ENCODE measurements around the gene TCFL5.

Gene TCFL5

DNA sequence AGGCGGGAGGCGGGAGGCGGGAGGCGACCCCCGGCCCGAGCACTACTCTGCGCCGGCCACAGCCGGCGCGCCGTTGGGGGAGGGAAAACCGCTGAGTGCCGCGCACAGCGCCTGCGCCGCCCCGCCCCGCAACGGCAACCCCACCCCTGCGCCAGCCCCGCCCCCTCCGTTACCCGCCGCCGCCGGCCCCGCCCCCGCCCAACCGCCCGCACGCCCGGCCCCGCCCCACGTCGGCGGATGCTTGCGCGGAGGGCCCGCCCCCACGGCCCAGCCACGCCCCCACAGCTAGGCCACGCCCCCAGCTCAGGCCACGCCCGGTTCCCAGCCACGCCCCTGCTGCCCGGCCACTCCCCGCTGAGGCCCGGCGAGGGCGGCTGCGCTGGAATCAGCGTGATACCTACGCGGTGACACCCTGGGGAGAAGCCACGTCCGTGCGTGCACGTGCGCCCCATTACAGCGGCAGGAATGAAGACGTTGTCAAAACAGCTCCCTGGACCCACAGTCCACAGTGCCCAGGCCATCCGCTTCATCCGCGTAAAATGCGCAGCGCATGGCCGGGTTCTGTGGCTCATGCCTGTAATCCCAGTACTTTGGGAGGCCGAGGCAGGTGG is at the start of gene TCFL5:
Gene TCFL5, minus strand, starts transcription at position 97 of the 611 bp plus-strand sequence. CDS start 152 bp downstream, outside the sequence.
- DNase-seq, result peak; percentile 88

DNA sequence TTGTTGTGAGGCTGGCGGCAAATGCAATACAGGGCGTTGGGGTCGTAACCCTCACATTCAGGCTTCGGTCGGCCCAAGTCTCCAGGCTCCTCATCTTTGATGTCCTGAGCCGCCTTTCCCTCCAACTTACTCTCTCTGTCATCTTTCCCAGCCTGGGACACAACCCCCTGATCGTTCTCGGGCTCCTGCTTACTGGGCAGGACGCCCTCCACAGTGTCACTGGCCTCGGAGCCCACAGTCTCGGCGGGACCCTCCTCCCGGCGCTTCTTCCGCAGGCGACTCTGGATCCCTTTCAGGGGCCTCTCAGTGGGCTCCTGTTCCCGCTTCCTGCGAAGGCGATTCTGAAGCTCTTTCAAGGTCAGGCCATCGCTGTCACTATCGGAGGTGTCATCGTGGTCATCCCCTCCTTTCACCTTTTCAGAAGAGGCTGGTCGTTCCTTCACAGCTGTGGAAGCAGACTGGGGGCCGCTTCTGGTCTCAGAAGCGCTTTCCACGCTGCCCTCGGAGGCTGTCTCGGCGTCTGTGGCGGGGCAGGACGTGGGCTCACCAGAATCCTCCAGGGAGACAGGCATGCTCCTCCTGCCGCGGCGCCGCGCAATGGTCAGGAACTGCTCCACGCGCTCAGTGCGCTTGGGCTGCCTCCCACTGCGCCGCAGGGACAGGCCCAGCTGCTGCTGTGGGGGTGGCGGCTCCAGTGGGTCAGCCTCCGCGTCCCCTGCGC is 49.3 kb upstream of the TCFL5 start:
- no peak for DNase-seq

DNA sequence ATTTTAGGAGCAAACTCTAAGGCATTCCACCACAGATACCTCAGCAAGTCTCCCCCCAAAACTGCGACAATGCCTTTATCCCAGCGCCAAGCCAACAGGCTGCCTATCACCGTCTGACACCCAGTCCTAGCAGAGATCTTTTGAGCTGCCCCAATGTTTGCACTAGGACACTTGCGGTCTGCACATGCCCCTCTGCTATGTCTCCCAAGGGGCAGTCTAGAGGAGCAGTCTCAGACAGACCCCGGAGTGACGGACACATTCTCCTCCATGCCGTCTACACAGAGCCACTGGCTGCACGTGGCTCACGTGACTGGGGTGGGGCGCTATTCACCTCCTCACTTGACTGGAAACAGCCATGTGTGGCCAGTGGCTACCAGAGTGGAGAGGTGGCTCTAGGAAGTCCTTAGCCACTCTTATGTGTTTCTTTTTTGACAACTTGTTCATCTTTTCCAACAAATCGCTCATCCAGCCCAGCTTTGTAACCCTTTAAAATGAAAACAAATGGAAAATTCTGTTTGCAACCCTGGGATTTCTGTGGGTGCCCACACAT is 48.7 kb upstream of the TCFL5 start:
- no peak for DNase-seq

DNA sequence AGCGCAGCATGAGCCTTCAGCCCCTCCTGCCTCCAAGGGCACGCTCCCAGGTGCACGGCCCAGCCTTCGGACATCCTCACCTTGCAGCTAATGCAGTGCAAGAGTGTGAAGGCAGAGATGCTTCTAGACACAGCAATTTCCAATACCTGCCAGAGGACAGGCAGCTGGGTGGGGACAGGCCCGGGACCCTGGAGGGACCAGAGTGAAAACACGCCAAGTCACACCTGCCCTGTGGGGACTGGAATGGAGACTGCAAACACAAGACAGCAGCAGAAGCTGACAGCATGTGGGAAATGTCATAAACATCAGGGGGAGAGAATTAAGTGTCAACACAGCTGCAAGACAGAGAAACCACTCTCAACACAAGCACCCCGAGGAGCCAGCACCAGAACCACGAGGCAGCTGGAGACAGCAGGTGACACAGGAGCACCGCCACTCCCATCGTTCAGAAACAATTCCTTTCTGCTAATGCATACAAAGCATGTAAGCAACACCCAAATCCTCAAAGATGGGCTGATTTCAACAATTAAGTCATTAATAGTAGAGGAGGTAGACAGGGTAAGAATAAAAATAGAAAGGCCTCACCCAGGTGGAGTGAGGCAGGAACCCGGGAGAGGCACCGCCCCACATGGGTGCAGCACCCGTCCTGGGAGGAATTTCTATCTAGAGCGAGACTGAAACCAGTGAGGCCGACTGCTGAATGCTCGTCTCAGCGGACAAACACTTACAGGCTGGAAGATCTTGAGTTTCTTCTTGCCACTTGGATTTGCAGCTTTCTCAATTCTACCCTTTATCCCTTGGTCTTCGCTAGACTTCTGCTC is 47.6 kb upstream of the TCFL5 start:
- no peak for DNase-seq

DNA sequence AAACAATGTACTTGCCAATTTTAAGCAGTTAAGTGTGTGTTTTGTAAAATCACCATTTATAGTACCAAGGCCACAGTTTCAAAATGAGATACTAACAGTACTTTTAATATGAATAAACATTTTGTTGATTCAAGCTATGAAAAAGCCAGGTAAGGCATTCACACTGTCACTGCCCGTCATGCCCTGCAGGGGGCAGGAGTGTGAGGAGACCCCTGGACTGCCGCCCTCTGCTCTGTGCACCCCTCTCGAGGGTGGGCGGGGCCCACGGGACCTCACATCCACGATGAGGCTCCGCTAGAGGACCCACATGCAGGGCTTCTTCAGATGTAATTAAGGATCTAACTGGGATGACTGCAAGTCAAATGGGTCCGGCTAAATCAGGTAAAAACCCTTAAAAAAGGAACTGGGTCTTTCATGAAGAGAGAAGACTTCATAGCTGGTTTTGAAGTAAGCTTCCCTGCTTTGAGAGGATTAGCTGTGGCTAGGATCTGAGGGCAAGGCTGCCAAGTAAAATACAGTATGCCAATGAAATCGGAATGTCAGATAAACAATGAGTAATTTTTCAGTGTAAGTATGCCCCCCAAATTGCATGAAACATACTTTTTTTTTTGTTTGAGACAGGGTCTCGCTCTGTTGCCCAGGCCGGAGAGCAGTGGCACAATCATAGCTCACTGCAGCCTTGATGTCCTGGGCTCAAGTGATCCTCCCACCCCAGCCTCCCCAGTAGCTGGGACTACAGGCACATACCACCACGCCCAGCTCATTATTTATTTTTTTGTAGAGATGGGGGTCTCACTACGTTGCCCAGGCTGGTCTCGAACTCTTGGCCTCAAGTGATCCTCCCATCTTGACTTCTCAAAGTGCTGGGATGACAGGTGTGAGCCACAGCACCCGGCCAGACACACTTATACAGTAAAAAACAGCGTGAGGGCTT is 46.0 kb upstream of the TCFL5 start:
- DNase-seq, result peak; percentile 19

DNA sequence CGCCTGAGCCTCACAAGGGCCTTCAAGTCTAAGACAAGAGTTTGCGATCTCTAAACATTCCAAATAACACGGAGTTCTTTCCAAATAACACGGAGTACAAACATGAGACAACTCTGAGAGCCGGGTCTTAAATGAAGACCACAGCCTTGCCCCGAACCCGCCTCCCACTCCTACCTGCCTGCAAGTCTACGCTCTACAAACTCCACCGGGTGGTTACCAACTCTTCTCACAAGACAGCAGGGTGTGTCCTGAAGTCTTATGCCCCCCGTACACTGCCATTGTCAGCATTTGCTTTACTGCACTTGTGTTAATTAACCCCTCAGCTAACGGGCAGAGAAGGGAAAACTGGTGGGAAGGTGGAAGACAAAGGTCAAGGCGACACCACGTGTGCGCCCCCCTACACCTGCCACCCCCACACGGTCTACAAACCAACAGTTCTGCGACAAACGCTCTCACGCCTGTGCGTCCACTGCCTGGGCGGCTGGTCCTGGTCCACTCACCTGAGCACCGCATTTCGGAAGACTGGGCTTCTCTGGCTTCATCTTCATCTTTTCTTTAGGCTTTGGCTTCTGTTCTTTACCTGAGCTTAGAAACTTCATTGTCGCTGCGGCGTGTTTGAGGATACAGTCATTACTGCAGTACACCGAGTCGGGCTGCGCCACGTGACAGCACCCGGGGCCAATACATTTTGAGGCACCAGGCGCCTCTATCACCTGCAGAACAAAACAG is 45.2 kb upstream of the TCFL5 start:
- no peak for DNase-seq

DNA sequence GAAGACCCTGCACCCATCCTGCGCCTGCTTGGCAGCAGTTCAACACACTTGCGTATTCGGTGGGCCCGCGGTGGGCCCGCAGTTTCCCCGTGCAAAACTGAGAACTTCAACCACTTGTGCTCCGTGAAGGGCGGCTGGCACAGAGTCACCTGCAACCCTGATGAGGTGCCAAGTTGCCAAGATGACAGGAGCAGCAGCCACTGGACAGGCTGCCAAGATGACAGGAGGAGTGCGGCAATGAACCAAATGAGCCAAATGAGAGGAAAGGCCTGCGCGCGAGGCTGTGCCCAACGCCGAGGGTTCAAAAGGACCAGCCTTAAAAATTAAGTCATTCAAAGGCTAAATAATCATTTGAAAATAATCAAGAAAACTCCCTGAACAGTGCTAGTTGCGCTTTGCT is 44.6 kb upstream of the TCFL5 start:
- DNase-seq, result no peak

DNA sequence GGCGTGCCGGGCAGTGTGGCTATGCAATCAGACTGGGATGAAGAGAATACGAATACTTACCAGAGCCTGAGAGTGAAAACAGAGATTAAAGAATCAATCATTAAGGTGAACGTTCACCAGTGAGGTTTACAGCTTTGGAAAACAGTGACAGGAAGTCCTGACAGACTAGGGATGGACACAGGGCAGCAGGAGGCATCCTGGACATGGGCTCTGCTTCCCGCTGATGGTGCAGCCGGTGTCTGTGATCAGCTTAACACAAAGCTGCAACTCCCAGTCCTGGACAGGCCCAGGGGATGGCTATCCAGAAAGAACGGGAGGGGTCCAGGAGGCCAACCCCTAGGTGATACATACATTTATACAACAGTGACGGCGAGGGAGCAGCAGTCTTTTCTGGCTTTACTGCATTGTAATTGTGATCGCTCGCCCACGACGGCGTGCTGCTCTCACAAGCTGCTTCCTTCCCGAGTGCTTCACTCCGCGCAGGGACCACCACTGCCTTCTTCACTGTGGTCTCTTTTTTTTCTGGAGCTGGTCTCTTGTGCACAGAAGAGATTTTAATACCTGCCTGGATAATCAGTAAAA is 44.0 kb upstream of the TCFL5 start:
- no peak for DNase-seq

DNA sequence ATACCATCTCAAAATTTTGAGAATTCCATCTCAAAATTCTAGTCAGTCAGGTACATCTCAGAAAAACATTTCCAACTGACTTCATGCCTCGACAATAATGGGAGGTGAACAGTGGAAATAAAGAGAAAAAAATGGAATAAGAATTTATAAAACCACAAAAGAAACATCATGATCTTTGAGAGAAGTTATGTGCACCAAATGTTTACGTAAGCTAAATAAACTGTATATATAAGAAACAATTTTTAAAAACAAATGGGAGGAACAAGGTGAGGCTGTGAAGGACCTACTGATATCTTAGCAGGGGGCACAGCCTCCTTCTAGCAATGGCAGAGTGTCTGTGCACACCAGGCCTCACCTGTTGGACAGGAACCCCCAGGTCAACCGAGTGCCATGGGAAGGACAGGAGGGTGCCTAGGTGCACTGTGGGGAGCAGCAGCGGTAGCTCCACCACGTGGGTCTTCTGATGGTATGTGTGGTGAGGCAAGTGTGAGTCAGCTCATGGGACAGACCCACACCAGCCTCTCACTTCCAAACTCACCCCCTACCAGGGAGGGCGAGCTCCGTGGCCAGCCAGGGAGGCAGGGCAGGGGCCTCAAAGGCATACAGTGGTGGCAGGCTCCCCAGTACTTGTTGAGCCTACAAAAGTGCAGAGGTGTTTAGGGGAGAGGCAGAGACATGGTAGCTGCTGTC is 41.4 kb upstream of the TCFL5 start:
- DNase-seq, result no peak

DNA sequence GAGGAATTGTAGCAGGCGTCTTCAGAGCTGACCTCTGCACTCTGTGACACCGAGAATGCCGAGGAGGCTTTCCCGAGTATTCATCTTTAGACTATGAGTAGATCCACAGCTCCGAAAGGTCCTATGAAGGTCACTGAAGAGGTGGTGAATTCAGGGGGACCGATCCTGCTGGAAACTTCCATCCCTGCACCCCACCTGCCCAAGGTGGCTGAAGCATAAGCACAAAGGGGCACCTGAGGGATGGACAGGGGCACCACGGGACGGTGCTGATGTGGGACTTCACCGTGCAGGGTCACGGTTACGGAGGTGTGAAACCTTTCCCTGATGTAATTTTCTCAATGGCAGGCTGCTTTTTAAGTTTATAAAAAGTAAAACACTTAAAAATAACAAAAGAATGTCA is 40.3 kb upstream of the TCFL5 start:
- DNase-seq, result no peak

DNA sequence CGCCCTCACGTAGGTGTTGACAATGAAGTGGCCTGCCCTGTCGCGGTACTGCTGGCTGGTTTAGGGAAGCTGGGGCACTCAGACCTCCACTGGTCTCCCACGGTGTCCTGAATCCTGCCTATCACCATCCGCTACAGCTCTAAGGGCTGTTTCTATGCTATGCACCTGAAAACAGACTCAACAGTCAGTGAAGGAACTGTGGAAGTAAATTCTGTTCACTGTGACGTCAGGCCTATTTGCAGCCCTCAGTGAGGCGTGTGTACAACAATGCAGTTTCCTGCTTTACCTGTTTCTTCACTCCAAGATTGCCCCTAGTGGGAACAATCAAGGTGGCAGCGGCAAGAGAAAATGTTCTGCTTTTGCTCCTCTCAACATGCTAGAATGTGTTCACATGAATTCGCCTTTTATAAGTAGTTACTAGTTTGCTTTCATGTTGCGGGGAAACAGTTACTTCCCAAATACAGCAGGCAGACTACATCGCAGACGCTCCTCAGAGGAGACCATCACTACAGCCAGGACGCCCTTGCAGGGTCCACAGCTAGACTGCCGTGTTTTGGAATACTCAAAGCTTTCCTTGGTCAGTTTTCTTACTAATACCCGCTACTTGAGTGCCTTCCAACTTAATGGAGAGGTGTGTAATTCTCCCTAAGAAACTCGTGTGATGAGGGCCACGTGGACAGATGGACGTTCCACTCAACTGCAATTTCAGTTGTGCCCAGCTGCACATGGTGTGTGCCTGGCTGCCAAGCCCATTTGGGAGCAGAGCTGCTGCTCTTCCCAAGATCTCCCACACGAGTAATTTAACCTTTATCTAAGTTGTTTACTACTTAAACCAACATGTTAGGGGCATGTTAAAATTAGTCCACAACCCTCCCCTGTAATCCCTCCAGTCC is 39.3 kb upstream of the TCFL5 start:
- DNase-seq, result peak; percentile 34

DNA sequence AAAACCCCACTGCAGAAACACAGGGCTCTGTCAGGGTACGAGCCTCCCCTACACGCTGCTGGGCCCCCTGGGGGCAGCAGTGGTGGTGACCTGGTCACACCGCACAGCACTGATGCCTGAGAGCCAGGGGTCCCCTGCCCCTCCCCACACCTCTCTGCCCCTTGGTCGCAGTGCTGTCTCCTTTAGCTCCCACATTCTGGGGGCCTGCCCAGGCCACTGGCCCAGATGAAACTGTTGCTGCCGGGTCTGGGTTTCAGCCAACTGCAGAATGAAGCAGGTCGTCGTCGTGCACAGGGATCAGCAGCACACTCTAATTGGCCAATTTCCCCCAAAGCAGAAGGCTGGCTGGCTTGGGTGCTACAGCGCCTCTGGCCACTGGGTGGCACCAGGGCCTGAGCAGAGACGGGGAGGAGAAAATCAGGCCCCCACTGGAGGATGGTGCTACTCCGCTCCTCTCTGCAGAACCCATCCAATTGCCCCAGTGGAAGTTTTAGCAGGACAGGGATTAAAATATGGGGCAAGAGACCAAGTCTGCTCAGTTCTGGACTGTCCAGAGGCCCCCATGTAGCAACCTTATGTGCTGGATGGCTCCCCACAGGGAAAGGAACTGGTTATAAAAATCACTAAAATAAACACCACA is 38.5 kb upstream of the TCFL5 start:
- peak; percentile 78 for DNase-seq

GRCh38 chr20:62899633-62900051 is 38.0 kb upstream of the TCFL5 start:
- no peak for DNase-seq

GRCh38 chr20:62898970-62899632 is 37.5 kb upstream of the TCFL5 start:
- DNase-seq, result no peak

- peak; percentile 71 for DNase-seq
Measured at GRCh38 chr20:62898093-62898964, 36.7 kb upstream of the TCFL5 start.

GRCh38 chr20:62897666-62898065 is 36.0 kb upstream of the TCFL5 start:
- peak; percentile 71 for DNase-seq

- no peak for DNase-seq
Measured at GRCh38 chr20:62896526-62896925, 34.9 kb upstream of the TCFL5 start.

Measured in NCI-H82 (cell line).